Astrocyte (in vitro differentiated cells and primary cell): Measurements from ENCODE around the gene MYT1. TPM values are rescaled to one million over a fixed set of nuclear protein-coding genes. Genes with fewer than 3 reads are reported as not detected.

Experiments
- DNase-seq: peaks from one replicate; pipeline ENCODE4 v3.0.0-alpha.2; 2010; ENCODE audit warnings: low read depth
- FAIRE-seq: peaks from 2 replicates; lab custom pipeline; 2011; peaks lifted over from hg19 to GRCh38; lab: Jason Lieb, UNC
- H2AFZ ChIP-seq: 2 replicates; pipeline ENCODE4 v1.6.0; 2012; ENCODE audit warnings: low read depth, low read length, inconsistent platforms
- H3K27ac ChIP-seq: 2 replicates; pipeline ENCODE4 v1.5.1; 2011; ENCODE audit warnings: low read depth, low read length, inconsistent platforms
- H3K27me3 ChIP-seq: 2 replicates; pipeline ENCODE4 v1.6.0; 2011; ENCODE audit warnings: low read length, inconsistent platforms; ENCODE audit not compliant: insufficient read depth
- H3K36me3 ChIP-seq: 2 replicates; pipeline ENCODE4 v1.5.1; 2011; ENCODE audit warnings: low read length, inconsistent platforms; ENCODE audit not compliant: insufficient read depth
- H3K4me1 ChIP-seq: 2 replicates; pipeline ENCODE4 v1.5.1; 2011; ENCODE audit warnings: low read length, inconsistent platforms; ENCODE audit not compliant: insufficient read depth
- H3K4me2 ChIP-seq: 2 replicates; pipeline ENCODE4 v1.6.0; 2012; ENCODE audit warnings: low read length, inconsistent platforms
- H3K4me3 ChIP-seq: 2 replicates; pipeline ENCODE4 v1.5.1; 2011; ENCODE audit warnings: low read depth, mild to moderate bottlenecking, low read length, inconsistent platforms; ENCODE audit not compliant: insufficient read depth
- H3K79me2 ChIP-seq: 2 replicates; pipeline ENCODE4 v1.6.0; 2012; ENCODE audit warnings: mild to moderate bottlenecking, low read length, inconsistent platforms; ENCODE audit not compliant: insufficient read depth
- H3K9ac ChIP-seq: 2 replicates; pipeline ENCODE4 v1.6.0; 2012; ENCODE audit warnings: mild to moderate bottlenecking, low read length, inconsistent platforms
- H3K9me3 ChIP-seq: 2 replicates; pipeline ENCODE4 v1.5.1; 2012; ENCODE audit warnings: low read depth, mild to moderate bottlenecking, low read length, inconsistent platforms; ENCODE audit not compliant: insufficient read depth
- H4K20me1 ChIP-seq: 2 replicates; pipeline ENCODE4 v1.6.0; 2012; ENCODE audit warnings: low read length, inconsistent platforms; ENCODE audit not compliant: insufficient read depth
- H3K27ac Mint-ChIP-seq: one replicate; pipeline ENCODE4 v1.8.0; 2021; ENCODE audit warnings: mild to moderate bottlenecking, mixed read lengths; ENCODE audit not compliant: unreplicated experiment
- H3K27me3 Mint-ChIP-seq: one replicate; pipeline ENCODE4 v1.8.0; 2021; ENCODE audit warnings: low read depth, mixed read lengths; ENCODE audit not compliant: unreplicated experiment
- H3K36me3 Mint-ChIP-seq: one replicate; pipeline ENCODE4 v1.8.0; 2021; ENCODE audit warnings: low read depth, mixed read lengths; ENCODE audit not compliant: unreplicated experiment
- H3K4me1 Mint-ChIP-seq: one replicate; pipeline ENCODE4 v1.8.0; 2021; ENCODE audit warnings: low read depth, mixed read lengths; ENCODE audit not compliant: unreplicated experiment
- H3K4me3 Mint-ChIP-seq: one replicate; pipeline ENCODE4 v1.8.0; 2021; ENCODE audit warnings: mild to moderate bottlenecking, moderate library complexity, mixed read lengths; ENCODE audit not compliant: unreplicated experiment
- H3K9me3 Mint-ChIP-seq: one replicate; pipeline ENCODE4 v1.8.0; 2021; ENCODE audit warnings: mild to moderate bottlenecking, mixed read lengths; ENCODE audit not compliant: unreplicated experiment
- EZH2 ChIP-seq: IDR thresholded peaks from 2 replicates; pipeline ENCODE4 v1.6.1; 2012; ENCODE audit warnings: mild to moderate bottlenecking, low read length, inconsistent platforms; ENCODE audit not compliant: insufficient read depth
- total RNA-seq: library from RNA; stranded (reverse); gene quantifications from 2 replicates; pipeline ENCODE4 v1.2.1, GENCODE V29; 2021
- TF ChIP-seq, protein P1 (sequence below): IDR thresholded peaks from 2 replicates; pipeline ENCODE4 v1.5.1; 2011; ENCODE audit warnings: low read depth, mild to moderate bottlenecking, inconsistent platforms, low read length, moderate library complexity; ENCODE audit not compliant: insufficient read depth

The MYT1 gene
- total RNA-seq, 1 donor from 2014 or later: not detected

DNA sequence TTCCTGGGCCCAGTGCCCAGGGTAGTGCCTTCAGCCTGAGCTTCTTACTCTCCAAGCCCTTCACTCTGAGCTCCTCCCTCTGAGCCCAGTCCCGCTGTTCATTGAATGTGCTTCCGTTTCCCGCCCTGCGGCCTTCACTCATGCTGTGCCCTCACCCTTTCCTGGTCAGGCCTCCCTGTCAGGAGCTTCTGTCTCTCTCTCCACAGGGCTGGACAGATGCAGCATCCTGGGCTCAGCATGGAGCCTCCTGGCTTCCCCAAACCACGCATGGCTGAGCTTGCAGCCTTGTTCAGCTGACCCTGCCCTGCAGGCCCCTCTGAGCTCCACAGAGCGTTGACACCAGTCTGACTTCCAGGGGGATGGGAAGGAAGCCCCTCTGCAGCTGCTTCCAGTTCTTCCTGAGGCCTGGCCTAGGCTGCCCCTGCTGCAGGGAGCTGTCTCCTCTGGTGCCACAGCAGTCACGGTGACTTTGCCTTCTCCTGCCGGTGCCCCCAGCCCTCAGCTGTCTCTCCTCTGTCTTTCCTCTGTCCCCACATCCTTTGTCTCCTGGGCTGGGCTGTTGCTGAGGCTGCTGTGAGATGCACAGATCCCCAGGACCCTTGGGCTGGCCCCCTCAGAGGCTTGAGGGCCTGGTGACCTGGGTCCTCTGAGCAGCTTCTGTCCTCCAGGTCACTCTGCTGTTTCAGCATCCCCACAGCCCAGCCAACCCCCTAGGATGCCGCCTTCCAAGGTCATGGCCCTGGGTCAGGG lies 7.9 kb upstream of the MYT1 start:
- Histone ChIP-seq H2AFZ (no peak overlapping the region), H3K36me3 (no peaks in the 10 kb centered on the region), H3K9me3 (no peaks in the 10 kb centered on the region), H3K27me3 (peaks cover 20% of the 10 kb centered on the region), H3K27ac (no peak overlapping the region), H4K20me1 (no peaks in the 10 kb centered on the region), H3K4me1 (peaks cover 4% of the 10 kb centered on the region), H3K79me2 (no peaks in the 10 kb centered on the region), H3K4me3 (no peak overlapping the region), H3K4me2 (no peak overlapping the region), H3K9ac (no peak overlapping the region)
- H3K4me3 Mint-ChIP-seq: no peak overlapping the region
- no peak overlapping the region for H3K27ac Mint-ChIP-seq
- no peaks in the 10 kb centered on the region for H3K36me3 Mint-ChIP-seq
- peaks cover 7% of the 10 kb centered on the region for H3K4me1 Mint-ChIP-seq
- no peaks in the 10 kb centered on the region for H3K9me3 Mint-ChIP-seq
- DNase-seq (no peak), FAIRE-seq (no peak)
- peaks cover 40% of the 10 kb centered on the region for H3K27me3 Mint-ChIP-seq
- TF ChIP-seq, protein P1, sequence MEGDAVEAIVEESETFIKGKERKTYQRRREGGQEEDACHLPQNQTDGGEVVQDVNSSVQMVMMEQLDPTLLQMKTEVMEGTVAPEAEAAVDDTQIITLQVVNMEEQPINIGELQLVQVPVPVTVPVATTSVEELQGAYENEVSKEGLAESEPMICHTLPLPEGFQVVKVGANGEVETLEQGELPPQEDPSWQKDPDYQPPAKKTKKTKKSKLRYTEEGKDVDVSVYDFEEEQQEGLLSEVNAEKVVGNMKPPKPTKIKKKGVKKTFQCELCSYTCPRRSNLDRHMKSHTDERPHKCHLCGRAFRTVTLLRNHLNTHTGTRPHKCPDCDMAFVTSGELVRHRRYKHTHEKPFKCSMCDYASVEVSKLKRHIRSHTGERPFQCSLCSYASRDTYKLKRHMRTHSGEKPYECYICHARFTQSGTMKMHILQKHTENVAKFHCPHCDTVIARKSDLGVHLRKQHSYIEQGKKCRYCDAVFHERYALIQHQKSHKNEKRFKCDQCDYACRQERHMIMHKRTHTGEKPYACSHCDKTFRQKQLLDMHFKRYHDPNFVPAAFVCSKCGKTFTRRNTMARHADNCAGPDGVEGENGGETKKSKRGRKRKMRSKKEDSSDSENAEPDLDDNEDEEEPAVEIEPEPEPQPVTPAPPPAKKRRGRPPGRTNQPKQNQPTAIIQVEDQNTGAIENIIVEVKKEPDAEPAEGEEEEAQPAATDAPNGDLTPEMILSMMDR: no peak
- TF ChIP-seq EZH2: no peak

DNA sequence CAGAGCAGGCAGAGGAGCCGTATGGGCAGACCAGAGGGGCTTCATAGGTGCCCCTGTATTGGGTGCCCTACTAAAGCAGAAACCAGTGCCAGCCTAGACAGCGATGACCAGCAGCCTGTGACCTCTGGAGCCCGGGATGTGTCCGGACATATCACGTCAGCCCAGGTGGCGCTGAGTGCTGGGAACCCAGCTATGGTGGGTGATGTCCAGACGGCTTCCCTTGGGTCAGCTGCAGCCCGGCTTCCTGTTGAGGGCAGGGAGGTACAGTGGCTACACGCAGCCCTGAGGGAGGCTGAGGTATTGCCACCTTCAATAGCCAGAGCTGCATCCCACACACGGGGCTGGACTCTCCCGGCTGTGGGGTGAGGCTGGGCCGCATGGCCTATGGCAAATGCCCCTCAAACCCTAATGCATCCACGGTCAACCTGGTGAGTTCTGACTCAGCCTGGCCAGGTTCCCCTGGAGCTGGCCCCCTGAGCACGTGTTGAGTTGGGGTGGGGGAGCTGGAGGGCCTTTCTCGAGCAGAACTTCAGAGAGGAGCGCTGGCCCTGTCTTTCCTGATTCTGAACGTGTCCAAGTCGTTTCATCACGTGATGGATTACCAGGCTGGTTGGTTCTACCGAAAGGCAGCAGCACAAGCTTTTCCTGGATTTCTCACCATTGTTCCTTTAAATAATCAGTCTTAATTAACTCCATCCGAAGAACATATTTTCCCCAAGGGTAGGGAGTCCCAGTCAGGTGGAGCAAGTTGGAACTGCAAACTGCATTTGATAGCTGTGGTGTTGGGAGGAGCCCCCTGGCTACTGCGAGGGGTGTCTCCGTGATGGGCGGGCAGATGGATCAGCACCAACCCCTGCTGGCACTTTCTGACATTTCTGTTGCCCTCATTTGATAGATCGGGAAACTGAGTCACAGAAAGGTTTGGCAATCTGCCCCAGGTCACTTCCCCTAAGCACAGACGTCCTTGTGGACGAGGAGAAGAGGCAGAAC lies 7.1 kb upstream of the MYT1 start:
- Histone ChIP-seq H3K27me3 (peaks cover 29% of the 10 kb centered on the region), H3K36me3 (no peaks in the 10 kb centered on the region), H2AFZ (no peak overlapping the region), H3K4me2 (no peak overlapping the region), H3K4me3 (no peak overlapping the region), H4K20me1 (no peaks in the 10 kb centered on the region), H3K4me1 (no peaks in the 10 kb centered on the region), H3K27ac (no peak overlapping the region), H3K79me2 (no peaks in the 10 kb centered on the region), H3K9ac (no peak overlapping the region), H3K9me3 (no peaks in the 10 kb centered on the region)
- Mint-ChIP-seq H3K36me3 (no peaks in the 10 kb centered on the region), H3K27ac (no peak overlapping the region), H3K27me3 (peaks cover 46% of the 10 kb centered on the region), H3K4me3 (no peak overlapping the region), H3K4me1 (peaks cover 4% of the 10 kb centered on the region), H3K9me3 (peaks cover 2% of the 10 kb centered on the region)
- no peak for DNase-seq
- FAIRE-seq: no peak
- no peak for TF ChIP-seq EZH2
- TF ChIP-seq, protein P1: no peak
